Measurements from ENCODE around the gene CDK14. TPM values are rescaled to one million over a fixed set of nuclear protein-coding genes. Genes with fewer than 3 reads are reported as not detected.

The CDK14 gene
- total and polyA plus RNA-seq, 5 donors from 2014 or later = 0.58 to 4.0 (median 2.3) TPM

GRCh38 chr7:90944021-90944420 lies 347.9 kb downstream of the CDK14 start:
- no peak for DNase-seq
- Histone ChIP-seq H3K27ac (ENCODE audit: insufficient read depth, low read length, poor library complexity, severe bottlenecking) (no peak overlapping the region), H3K36me3 (ENCODE audit: control insufficient read depth, insufficient read depth, low read length) (no peaks in the 10 kb centered on the region), H3K9me3 (ENCODE audit: control insufficient read depth in 2 of 2, low read length in 2 of 2) (no peaks in the 10 kb centered on the region), H3K27me3 (ENCODE audit: control insufficient read depth, insufficient read depth, low read length) (no peaks in the 10 kb centered on the region), H3K4me3 (ENCODE audit: low read depth, low read length) (no peak overlapping the region), H3K4me1 (ENCODE audit: control insufficient read depth, insufficient read depth, low read length, poor library complexity, severe bottlenecking) (no peaks in the 10 kb centered on the region)
- Mint-ChIP-seq H3K36me3 (no peaks in the 10 kb centered on the region), H3K27ac (no peak overlapping the region), H3K4me1 (no peaks in the 10 kb centered on the region), H3K4me3 (no peak overlapping the region), H3K9me3 (peaks cover 0 to 8% (median 0%) of the 10 kb centered on the region in 7 donors), H3K27me3 (no peaks in the 10 kb centered on the region)
- no peak for ATAC-seq (ENCODE audit: low read depth in 2 of 2)

GRCh38 chr7:90945104-90945787 lies 349.1 kb downstream of the CDK14 start:
- Mint-ChIP-seq H3K27me3 (no peaks in the 10 kb centered on the region), H3K4me1 (no peaks in the 10 kb centered on the region), H3K4me3 (no peak overlapping the region), H3K27ac (no peak overlapping the region), H3K9me3 (peaks cover 0 to 8% (median 0%) of the 10 kb centered on the region in 7 donors), H3K36me3 (no peaks in the 10 kb centered on the region)
- Histone ChIP-seq H3K4me3 (ENCODE audit: low read depth, low read length) (no peak overlapping the region), H3K27me3 (ENCODE audit: control insufficient read depth, insufficient read depth, low read length) (no peaks in the 10 kb centered on the region), H3K27ac (ENCODE audit: insufficient read depth, low read length, poor library complexity, severe bottlenecking) (no peak overlapping the region), H3K9me3 (ENCODE audit: control insufficient read depth in 2 of 2, low read length in 2 of 2) (no peaks in the 10 kb centered on the region), H3K36me3 (ENCODE audit: control insufficient read depth, insufficient read depth, low read length) (no peaks in the 10 kb centered on the region), H3K4me1 (ENCODE audit: control insufficient read depth, insufficient read depth, low read length, poor library complexity, severe bottlenecking) (no peaks in the 10 kb centered on the region)
- no peak for DNase-seq
- no peak for ATAC-seq (ENCODE audit: low read depth in 2 of 2)

- no peaks in the 10 kb centered on the region for H3K36me3 Mint-ChIP-seq
- no peak overlapping the region for H3K4me3 Mint-ChIP-seq
- Histone ChIP-seq H3K4me1 (ENCODE audit: control insufficient read depth, insufficient read depth, low read length, poor library complexity, severe bottlenecking) (no peaks in the 10 kb centered on the region), H3K36me3 (ENCODE audit: control insufficient read depth, insufficient read depth, low read length) (no peaks in the 10 kb centered on the region), H3K4me3 (ENCODE audit: low read depth, low read length) (no peak overlapping the region), H3K9me3 (ENCODE audit: control insufficient read depth in 2 of 2, low read length in 2 of 2) (no peaks in the 10 kb centered on the region), H3K27me3 (ENCODE audit: control insufficient read depth, insufficient read depth, low read length) (no peaks in the 10 kb centered on the region), H3K27ac (ENCODE audit: insufficient read depth, low read length, poor library complexity, severe bottlenecking) (no peak overlapping the region)
- no peak for DNase-seq
- ATAC-seq (ENCODE audit: low read depth in 2 of 2) = no peak
- H3K27me3 Mint-ChIP-seq = no peaks in the 10 kb centered on the region
- no peak overlapping the region for H3K27ac Mint-ChIP-seq
- peaks cover 0 to 8% (median 0%) of the 10 kb centered on the region in 7 donors for H3K9me3 Mint-ChIP-seq
- H3K4me1 Mint-ChIP-seq = no peaks in the 10 kb centered on the region
These were observed 350.8 kb downstream of the CDK14 start for GRCh38 chr7:90946730-90947501.

- ATAC-seq (ENCODE audit: low read depth in 2 of 2) (no peak), DNase-seq (no peak)
- Histone ChIP-seq H3K9me3 (ENCODE audit: control insufficient read depth in 2 of 2, low read length in 2 of 2) (no peaks in the 10 kb centered on the region), H3K27me3 (ENCODE audit: control insufficient read depth, insufficient read depth, low read length) (no peaks in the 10 kb centered on the region), H3K27ac (ENCODE audit: insufficient read depth, low read length, poor library complexity, severe bottlenecking) (no peak overlapping the region), H3K36me3 (ENCODE audit: control insufficient read depth, insufficient read depth, low read length) (no peaks in the 10 kb centered on the region), H3K4me1 (ENCODE audit: control insufficient read depth, insufficient read depth, low read length, poor library complexity, severe bottlenecking) (no peaks in the 10 kb centered on the region), H3K4me3 (ENCODE audit: low read depth, low read length) (no peak overlapping the region)
- Mint-ChIP-seq H3K36me3 (no peaks in the 10 kb centered on the region), H3K9me3 (peaks cover 0 to 4% (median 0%) of the 10 kb centered on the region in 7 donors), H3K4me1 (no peaks in the 10 kb centered on the region), H3K4me3 (no peak overlapping the region), H3K27me3 (no peaks in the 10 kb centered on the region), H3K27ac (no peak overlapping the region)
These were observed 352.0 kb downstream of the CDK14 start for GRCh38 chr7:90948085-90948484.

- Mint-ChIP-seq H3K27ac (no peak overlapping the region), H3K36me3 (no peaks in the 10 kb centered on the region), H3K4me1 (no peaks in the 10 kb centered on the region), H3K9me3 (peaks cover 0 to 4% (median 0%) of the 10 kb centered on the region in 7 donors), H3K4me3 (no peak overlapping the region), H3K27me3 (no peaks in the 10 kb centered on the region)
- no peaks in the 10 kb centered on the region for H3K27me3 ChIP-seq (ENCODE audit: control insufficient read depth, insufficient read depth, low read length)
- DNase-seq (no peak), ATAC-seq (ENCODE audit: low read depth in 2 of 2) (no peak)
- H3K36me3 ChIP-seq (ENCODE audit: control insufficient read depth, insufficient read depth, low read length) = no peaks in the 10 kb centered on the region
- H3K4me3 ChIP-seq (ENCODE audit: low read depth, low read length) = no peak overlapping the region
- no peaks in the 10 kb centered on the region for H3K9me3 ChIP-seq (ENCODE audit: control insufficient read depth in 2 of 2, low read length in 2 of 2)
- H3K4me1 ChIP-seq (ENCODE audit: control insufficient read depth, insufficient read depth, low read length, poor library complexity, severe bottlenecking) = no peaks in the 10 kb centered on the region
- H3K27ac ChIP-seq (ENCODE audit: insufficient read depth, low read length, poor library complexity, severe bottlenecking) = no peak overlapping the region
These were observed 355.1 kb downstream of the CDK14 start for GRCh38 chr7:90951229-90951628.

GRCh38 chr7:90951986-90952954 lies 356.1 kb downstream of the CDK14 start:
- no peaks in the 10 kb centered on the region for H3K4me1 Mint-ChIP-seq
- H3K9me3 Mint-ChIP-seq = peaks cover 0 to 4% (median 0%) of the 10 kb centered on the region in 7 donors
- no peaks in the 10 kb centered on the region for H3K36me3 ChIP-seq (ENCODE audit: control insufficient read depth, insufficient read depth, low read length)

GRCh38 chr7:90955641-90956207 lies 359.6 kb downstream of the CDK14 start:
- no peaks in the 10 kb centered on the region for H3K27me3 Mint-ChIP-seq
- no peak for ATAC-seq (ENCODE audit: low read depth in 2 of 2)
- no peaks in the 10 kb centered on the region for H3K4me1 Mint-ChIP-seq
- no peak overlapping the region for H3K27ac Mint-ChIP-seq
- peaks cover 0 to 4% (median 0%) of the 10 kb centered on the region in 7 donors for H3K9me3 Mint-ChIP-seq
- H3K4me3 Mint-ChIP-seq = no peak overlapping the region
- Histone ChIP-seq H3K4me1 (ENCODE audit: control insufficient read depth, insufficient read depth, low read length, poor library complexity, severe bottlenecking) (no peaks in the 10 kb centered on the region), H3K27me3 (ENCODE audit: control insufficient read depth, insufficient read depth, low read length) (no peaks in the 10 kb centered on the region), H3K27ac (ENCODE audit: insufficient read depth, low read length, poor library complexity, severe bottlenecking) (no peak overlapping the region), H3K4me3 (ENCODE audit: low read depth, low read length) (no peak overlapping the region), H3K36me3 (ENCODE audit: control insufficient read depth, insufficient read depth, low read length) (no peaks in the 10 kb centered on the region), H3K9me3 (ENCODE audit: control insufficient read depth in 2 of 2, low read length in 2 of 2) (no peaks in the 10 kb centered on the region)
- no peaks in the 10 kb centered on the region for H3K36me3 Mint-ChIP-seq
- no peak for DNase-seq

More at GRCh38 chr7:90951986-90952954, 356.1 kb downstream of the CDK14 start:
- Mint-ChIP-seq H3K27ac (no peak overlapping the region), H3K27me3 (no peaks in the 10 kb centered on the region), H3K36me3 (no peaks in the 10 kb centered on the region), H3K4me3 (no peak overlapping the region)
- Histone ChIP-seq H3K4me3 (ENCODE audit: low read depth, low read length) (no peak overlapping the region), H3K27ac (ENCODE audit: insufficient read depth, low read length, poor library complexity, severe bottlenecking) (no peak overlapping the region), H3K4me1 (ENCODE audit: control insufficient read depth, insufficient read depth, low read length, poor library complexity, severe bottlenecking) (no peaks in the 10 kb centered on the region), H3K9me3 (ENCODE audit: control insufficient read depth in 2 of 2, low read length in 2 of 2) (no peaks in the 10 kb centered on the region), H3K27me3 (ENCODE audit: control insufficient read depth, insufficient read depth, low read length) (no peaks in the 10 kb centered on the region)
- no peak for ATAC-seq (ENCODE audit: low read depth in 2 of 2)
- DNase-seq = no peak
